H1 (cell line): ENCODE data around the gene MTM1. TPM values are rescaled to one million over a fixed set of nuclear protein-coding genes. Genes with fewer than 3 reads are reported as not detected.

Source experiments
- CTCF ChIA-PET: fragments of 300-600 bp; sonication (Branson Sonifier 250); formaldehyde crosslinking; loops from one replicate; lab custom pipeline; 2021; ENCODE audit not compliant: partially characterized antibody; lab: Charles Lee
- POLR2A ChIA-PET: fragments of 300-600 bp; sonication (Branson Sonifier 250); formaldehyde crosslinking; loops from one replicate; lab custom pipeline; 2021; ENCODE audit warnings: inconsistent platforms; ENCODE audit not compliant: partially characterized antibody; lab: Charles Lee
- DNase-seq, 2 experiments: peaks; one replicate each; pipeline versions ENCODE4 v3.0.0 to v3.0.0-alpha.2; 2010 to 2022; ENCODE audit warnings: low spot score in 2 of 2, low read depth in 1 of 2, mixed read lengths in 1 of 2
- FAIRE-seq: peaks from 2 replicates; lab custom pipeline; 2011; peaks lifted over from hg19 to GRCh38; lab: Jason Lieb, UNC
- H2AFZ ChIP-seq: 2 replicates; pipeline ENCODE4 v1.8.1; 2012; ENCODE audit warnings: low read length, inconsistent platforms
- H2AK5ac ChIP-seq: 2 replicates; pipeline ENCODE4 v1.6.1; 2013; ENCODE audit warnings: low read depth, low read length
- H2BK120ac ChIP-seq: replicated peaks from 2 replicates; pipeline ENCODE3; 2013; ENCODE audit warnings: low read depth, low read length, inconsistent platforms
- H2BK12ac ChIP-seq: 2 replicates; pipeline ENCODE4 v1.6.1; 2013; ENCODE audit warnings: low read depth, low read length
- H2BK15ac ChIP-seq: 2 replicates; pipeline ENCODE4 v1.6.1; 2013; ENCODE audit warnings: low read length
- H2BK20ac ChIP-seq: 2 replicates; pipeline ENCODE4 v1.6.1; 2013; ENCODE audit warnings: low read length
- H2BK5ac ChIP-seq: 2 replicates; pipeline ENCODE4 v1.6.1; 2013; ENCODE audit warnings: low read depth, low read length
- H3K14ac ChIP-seq: 2 replicates; pipeline ENCODE4 v1.6.1; 2013; ENCODE audit warnings: inconsistent platforms; ENCODE audit not compliant: insufficient read length
- H3K18ac ChIP-seq: 2 replicates; pipeline ENCODE4 v1.6.1; 2013; ENCODE audit warnings: low read length; ENCODE audit errors: extremely low read depth
- H3K23ac ChIP-seq: 2 replicates; pipeline ENCODE4 v1.6.1; 2013; ENCODE audit warnings: inconsistent platforms; ENCODE audit not compliant: insufficient read length
- H3K23me2 ChIP-seq: 2 replicates; pipeline ENCODE4 v1.6.1; 2013; ENCODE audit warnings: low read depth, low read length
- H3K27ac ChIP-seq: 2 replicates; pipeline ENCODE4 v1.6.1; 2011; ENCODE audit warnings: low read depth, low read length, inconsistent platforms
- H3K27me3 ChIP-seq, 4 experiments: replicated peaks in 1 of 4; 1 replicate in 1 of 4; 2 replicates in 3 of 4; pipeline versions ENCODE4 v1.6.1 to v1.8.1; 2011 to 2013; ENCODE audit warnings: low read length in 3 of 4, mild to moderate bottlenecking in 3 of 4, inconsistent platforms in 2 of 4, mixed read lengths in 2 of 4, moderate library complexity in 1 of 4; ENCODE audit not compliant: control insufficient read depth in 3 of 4, insufficient read depth in 3 of 4; ENCODE audit errors: extremely low read depth in 1 of 4
- H3K36me3 ChIP-seq, 4 experiments: 2 replicates each; pipeline versions ENCODE4 v1.6.1 to v1.8.1; 2011 to 2013; ENCODE audit warnings: mild to moderate bottlenecking in 4 of 4, low read length in 3 of 4, moderate library complexity in 2 of 4, control low read depth in 1 of 4, inconsistent platforms in 1 of 4; ENCODE audit not compliant: insufficient read depth in 4 of 4, control insufficient read depth in 2 of 4
- H3K4ac ChIP-seq: replicated peaks from 2 replicates; pipeline ENCODE3; 2013; ENCODE audit warnings: low read length, low read depth, mixed read lengths, inconsistent platforms; ENCODE audit not compliant: insufficient read length
- H3K4me1 ChIP-seq, 4 experiments: replicated peaks in 1 of 4; 1 replicate in 1 of 4; 2 replicates in 3 of 4; pipeline versions ENCODE4 v1.6.1 to v1.8.1; 2011 to 2013; ENCODE audit warnings: low read length in 3 of 4, inconsistent platforms in 2 of 4, mixed read lengths in 1 of 4; ENCODE audit not compliant: insufficient read depth in 4 of 4, control insufficient read depth in 3 of 4
- H3K4me2 ChIP-seq, 2 experiments: 2 replicates each; pipeline versions ENCODE4 v1.6.1 to v1.8.1; 2011 to 2013; ENCODE audit warnings: low read depth in 2 of 2, low read length in 2 of 2, control low read depth in 1 of 2, inconsistent platforms in 1 of 2, mild to moderate bottlenecking in 1 of 2; ENCODE audit not compliant: insufficient read depth in 1 of 2
- H3K4me3 ChIP-seq, 4 experiments: fragments of 200-600, 300-600 bp in 1 of 4; sonication (generic), shearing (Covaris generic), sonication (Bioruptor Twin) in 1 of 4; 2 replicates each; pipeline versions ENCODE4 v1.5.1 to v1.8.1; 2011 to 2016; ENCODE audit warnings: low read length in 4 of 4, low read depth in 3 of 4, control low read depth in 2 of 4, inconsistent platforms in 2 of 4, mild to moderate bottlenecking in 2 of 4, mixed read lengths in 1 of 4, moderate library complexity in 1 of 4; ENCODE audit not compliant: insufficient read depth in 2 of 4; ENCODE audit errors: extremely low read depth in 1 of 4
- H3K56ac ChIP-seq: replicated peaks from 2 replicates; pipeline ENCODE3; 2013; ENCODE audit warnings: low read depth, mild to moderate bottlenecking, mixed read lengths, low read length, inconsistent platforms; ENCODE audit not compliant: insufficient read length
- H3K79me1 ChIP-seq: 2 replicates; pipeline ENCODE4 v1.6.1; 2013; ENCODE audit warnings: low read depth, low read length, control low read depth
- H3K79me2 ChIP-seq, 2 experiments: 2 replicates each; pipeline versions ENCODE4 v1.6.1 to v1.8.1; 2012 to 2013; ENCODE audit warnings: low read length in 2 of 2, mild to moderate bottlenecking in 2 of 2, inconsistent platforms in 1 of 2; ENCODE audit not compliant: insufficient read depth in 2 of 2, control insufficient read depth in 1 of 2
- H3K9ac ChIP-seq, 4 experiments: replicated peaks in 1 of 4; 1 replicate in 1 of 4; 2 replicates in 3 of 4; pipeline versions ENCODE4 v1.6.1 to v1.8.1; 2011 to 2013; ENCODE audit warnings: low read depth in 3 of 4, low read length in 3 of 4, control low read depth in 2 of 4, mild to moderate bottlenecking in 2 of 4, moderate library complexity in 2 of 4, inconsistent platforms in 1 of 4; ENCODE audit errors: extremely low read depth in 1 of 4
- H3K9me3 ChIP-seq, 2 experiments: 2 replicates each; pipeline versions ENCODE4 v1.6.1 to v1.8.1; 2012 to 2013; ENCODE audit warnings: mild to moderate bottlenecking in 2 of 2, moderate library complexity in 2 of 2, control low read depth in 1 of 2, inconsistent platforms in 1 of 2, low read depth in 1 of 2, low read length in 1 of 2, mixed read lengths in 1 of 2; ENCODE audit not compliant: insufficient read depth in 2 of 2
- H4K20me1 ChIP-seq, 2 experiments: replicated peaks in 1 of 2; 2 replicates each; pipeline versions ENCODE3 to v1.8.1; 2011 to 2013; ENCODE audit warnings: inconsistent platforms in 2 of 2, low read length in 2 of 2, mild to moderate bottlenecking in 1 of 2; ENCODE audit not compliant: insufficient read depth in 2 of 2, control insufficient read depth in 1 of 2
- H4K5ac ChIP-seq: 2 replicates; pipeline ENCODE4 v1.6.1; 2013; ENCODE audit warnings: low read length, low read depth, mixed read lengths, inconsistent platforms; ENCODE audit not compliant: insufficient read length
- H4K8ac ChIP-seq: 2 replicates; pipeline ENCODE4 v1.8.0; 2013; ENCODE audit warnings: mild to moderate bottlenecking, moderate library complexity, low read length, inconsistent platforms; ENCODE audit not compliant: insufficient read depth; ENCODE audit errors: extremely low read depth
- H4K91ac ChIP-seq: replicated peaks from 2 replicates; pipeline ENCODE3; 2013; ENCODE audit warnings: low read length, mixed read lengths, inconsistent platforms; ENCODE audit not compliant: insufficient read length
- CEBPB ChIP-seq: IDR thresholded peaks from 2 replicates; pipeline ENCODE4 v1.6.1; 2012; ENCODE audit warnings: low read depth, low read length
- EP300 ChIP-seq, 2 experiments: IDR thresholded peaks; 1 replicate in 1 of 2; 2 replicates in 1 of 2; pipeline ENCODE4 v1.6.1; 2011 to 2012; ENCODE audit warnings: low read depth in 2 of 2, low read length in 2 of 2, mild to moderate bottlenecking in 2 of 2, borderline replicate concordance in 1 of 2, inconsistent platforms in 1 of 2, moderate library complexity in 1 of 2
- KDM5A ChIP-seq: fragments of 200-600 bp; IDR thresholded peaks from 2 replicates; pipeline ENCODE4 v1.7.1; 2012; ENCODE audit warnings: mild to moderate bottlenecking, low read length, inconsistent platforms, mixed read lengths
- POLR2AphosphoS5 ChIP-seq: IDR thresholded peaks from 2 replicates; pipeline ENCODE4 v1.6.1; 2011; ENCODE audit warnings: low read depth, low read length
- SUZ12 ChIP-seq: fragments of 200-600 bp; sonication (generic); IDR thresholded peaks from 2 replicates; pipeline ENCODE4 v1.6.1; 2012; ENCODE audit warnings: mild to moderate bottlenecking, inconsistent platforms, low read length, moderate library complexity, mixed read lengths
- YY1 ChIP-seq: IDR thresholded peaks from 2 replicates; pipeline ENCODE4 v1.6.1; 2011; ENCODE audit warnings: low read depth, mild to moderate bottlenecking, low read length
- WGBS, 2 experiments: shearing (Covaris generic) in 1 of 2; methylation state at CpG; one replicate each; pipeline versions ENCODE4 v1.1.6 to v1.1.7; 2013 to 2015; ENCODE audit warnings: low lambda C conversion rate in 2 of 2, mixed read lengths in 2 of 2, inconsistent platforms in 1 of 2, low coverage in 1 of 2, missing lambda C conversion rate in 1 of 2; ENCODE audit not compliant: insufficient replicate concordance in 2 of 2, insufficient coverage in 1 of 2, insufficient read length in 1 of 2; ENCODE audit errors: extremely low coverage in 1 of 2, missing lambda C conversion rate in 1 of 2; 5-methylcytosine and 5-hydroxymethylcytosine counted together
- polyA plus RNA-seq, 7 experiments: library from polyadenylated mRNA; depleted of rRNA in 3 of 7; stranded (reverse) in 5 of 7; unstranded in 2 of 7; fragments of >200 nt in 5 of 7; fragments of 200-250 nt in 2 of 7; gene quantifications; 1 replicate in 5 of 7; 2 replicates in 1 of 7; 4 replicates in 1 of 7; pipeline versions ENCODE4 v1.2.1 to v1.2.3, GENCODE V29; 2011 to 2013; ENCODE audit warnings: missing spikeins in 2 of 7, mixed read lengths in 2 of 7
- total RNA-seq: library from RNA; stranded (reverse); fragmentation: NEBNext Ultra II Directional; extraction: Animal tissue kit (Norgen Biotek cat#: 25700); gene quantifications from 2 replicates; pipeline ENCODE4 v1.2.1, GENCODE V29; 2021

The MTM1 gene
- total and polyA plus RNA-seq, 2 of the 8 experiments (the other 6 are each of a cell fraction or from before 2014, with no cell fraction given): 2.3 to 8.4 TPM

GRCh38 chrX:150625097-150625496, 56.7 kb downstream of the MTM1 start:
- ChIA-PET CTCF (no interaction called here), POLR2A (no interaction called here)
- no peaks in the 10 kb centered on the region for H3K23me2 ChIP-seq
- H3K18ac ChIP-seq: no peak overlapping the region
- H3K9ac ChIP-seq: no peak overlapping the region
- H3K56ac ChIP-seq: no peak overlapping the region
- WGBS, 2 experiments: 96% methylated on average over 6 of the region's 6 CpGs; no CpG with 5 or more reads in 1 of the 2 experiments
- DNase-seq (no peak), FAIRE-seq (no peak)
- H3K23ac ChIP-seq: no peak overlapping the region
- TF ChIP-seq CEBPB (no peak), EP300 (IDR thresholded peaks at IDR 0.05; ENCODE audit: borderline replicate concordance in 1 of 2, low read depth in 2 of 2, low read length in 2 of 2) (no peak), POLR2AphosphoS5 (no peak), SUZ12 (no peak), KDM5A (no peak), YY1 (no peak)
- no peak overlapping the region for H3K4me2 ChIP-seq
- no peaks in the 10 kb centered on the region for H3K27me3 ChIP-seq
- H4K91ac ChIP-seq: no peak overlapping the region
- no peak overlapping the region for H3K27ac ChIP-seq
- H2BK5ac ChIP-seq: no peak overlapping the region
- H4K5ac ChIP-seq: no peak overlapping the region
- no peak overlapping the region for H2AFZ ChIP-seq
- no peak overlapping the region for H3K4me3 ChIP-seq
- H4K20me1 ChIP-seq: no peaks in the 10 kb centered on the region
- H3K79me2 ChIP-seq: no peaks in the 10 kb centered on the region
- H2AK5ac ChIP-seq: no peak overlapping the region
- H3K9me3 ChIP-seq: no peaks in the 10 kb centered on the region
- no peak overlapping the region for H2BK20ac ChIP-seq
- no peaks in the 10 kb centered on the region; a peak in 1 of 8 replicates for H3K36me3 ChIP-seq
- no peak overlapping the region for H4K8ac ChIP-seq
- H2BK15ac ChIP-seq: no peak overlapping the region
- H3K79me1 ChIP-seq: no peaks in the 10 kb centered on the region
- no peak overlapping the region for H3K14ac ChIP-seq
- no peak overlapping the region for H3K4ac ChIP-seq
- no peak overlapping the region for H2BK120ac ChIP-seq
- H3K4me1 ChIP-seq: no peaks in the 10 kb centered on the region
- H2BK12ac ChIP-seq: no peak overlapping the region
